ENCODE results near the gene NOP16. TPM values are rescaled to one million over a fixed set of nuclear protein-coding genes. Genes with fewer than 3 reads are reported as not detected.

NOP16 gene, protein sequence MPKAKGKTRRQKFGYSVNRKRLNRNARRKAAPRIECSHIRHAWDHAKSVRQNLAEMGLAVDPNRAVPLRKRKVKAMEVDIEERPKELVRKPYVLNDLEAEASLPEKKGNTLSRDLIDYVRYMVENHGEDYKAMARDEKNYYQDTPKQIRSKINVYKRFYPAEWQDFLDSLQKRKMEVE
- polyA plus RNA-seq (2012; ENCODE audit: insufficient read depth, insufficient read length), result 104 TPM

DNA sequence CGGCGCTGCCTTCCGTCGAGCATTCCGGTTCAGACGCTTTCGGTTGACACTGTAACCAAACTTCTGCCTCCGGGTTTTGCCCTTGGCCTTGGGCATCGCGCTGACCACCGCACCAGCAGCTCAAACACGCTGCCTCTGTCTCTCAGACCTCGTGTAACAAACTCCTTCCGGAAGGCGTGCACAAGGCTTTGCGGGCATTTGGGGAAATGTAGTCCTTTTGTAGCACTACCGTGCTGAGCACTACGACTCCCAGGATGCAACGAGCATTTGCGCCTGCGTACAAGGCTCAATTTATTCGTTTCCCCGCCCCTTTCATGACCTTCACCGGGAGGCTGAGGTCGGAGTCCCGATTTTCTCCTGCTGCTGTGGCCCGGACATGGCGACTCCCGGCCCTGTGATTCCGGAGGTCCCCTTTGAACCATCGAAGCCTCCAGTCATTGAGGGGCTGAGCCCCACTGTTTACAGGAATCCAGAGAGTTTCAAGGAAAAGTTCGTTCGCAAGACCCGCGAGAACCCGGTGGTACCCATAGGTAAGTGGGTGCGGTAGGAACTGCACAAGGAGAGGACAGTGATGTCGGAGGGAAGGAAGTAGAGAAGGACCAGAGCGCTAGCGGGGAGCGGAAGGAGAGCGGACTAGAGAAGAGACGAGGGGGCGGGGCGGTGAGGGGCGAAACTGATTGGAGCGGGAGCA is at the start of gene NOP16, which contains the start of gene HIGD2A:
NOP16 (minus strand) TSS at position 155 of the 691 bp plus-strand sequence; CDS start at position 96, 59 bp downstream.
HIGD2A (plus strand) TSS at position 308 of the 691 bp plus-strand sequence; CDS start at position 377, 69 bp downstream.
- DNase-seq (ENCODE audit: low read depth, low spot score), result peak; percentile 98
- H3K4me3 ChIP-seq (ENCODE audit: low read length), result peak within 1 kb of the TSS; percentile 82

DNA sequence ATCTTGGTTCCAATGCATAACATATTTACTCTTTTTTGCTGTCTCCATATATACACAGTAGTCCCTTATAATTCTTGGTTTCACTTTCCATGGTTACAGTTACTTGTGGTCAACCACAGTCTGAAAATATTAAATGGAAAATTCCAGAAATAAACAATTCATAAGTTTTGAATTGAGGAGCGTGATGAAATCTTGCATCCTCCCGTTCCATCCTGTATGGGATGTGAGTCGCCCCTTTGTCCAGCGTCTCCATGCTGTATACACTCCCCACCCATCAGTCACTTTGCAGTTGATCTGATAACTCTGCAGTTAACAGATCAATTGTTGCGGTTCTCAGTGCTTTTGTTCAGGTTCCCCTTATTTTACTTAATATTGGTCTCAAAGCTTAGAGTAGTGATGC is 48.3 kb upstream of the NOP16 start:
- H3K4me3 ChIP-seq (ENCODE audit: low read length), result peak overlapping the region; percentile 45
- DNase-seq (ENCODE audit: low read depth, low spot score), result peak; percentile 47

DNA sequence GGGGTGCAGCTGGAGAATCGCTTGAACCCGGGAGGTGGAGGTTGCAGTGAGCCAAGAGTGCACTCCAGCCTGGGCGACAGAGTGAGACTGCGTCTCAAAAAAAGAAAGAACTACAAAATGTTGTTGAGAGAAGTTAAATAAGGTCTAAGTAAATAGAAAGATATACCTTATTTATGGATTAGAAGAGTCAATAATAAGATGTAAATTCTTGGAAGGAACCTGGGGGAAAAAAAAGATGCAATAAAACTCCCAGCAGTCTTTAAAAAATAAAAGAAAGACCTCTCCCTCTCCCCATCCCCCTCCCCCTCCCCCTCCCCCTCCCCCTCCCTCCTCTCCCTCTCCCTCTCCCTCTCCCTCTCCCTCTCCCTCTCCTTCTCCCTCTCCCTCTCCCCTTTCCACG is 44.3 kb upstream of the NOP16 start:
- DNase-seq (ENCODE audit: low read depth, low spot score), result no peak
- H3K4me3 ChIP-seq (ENCODE audit: low read length), result no peak overlapping the region

DNA sequence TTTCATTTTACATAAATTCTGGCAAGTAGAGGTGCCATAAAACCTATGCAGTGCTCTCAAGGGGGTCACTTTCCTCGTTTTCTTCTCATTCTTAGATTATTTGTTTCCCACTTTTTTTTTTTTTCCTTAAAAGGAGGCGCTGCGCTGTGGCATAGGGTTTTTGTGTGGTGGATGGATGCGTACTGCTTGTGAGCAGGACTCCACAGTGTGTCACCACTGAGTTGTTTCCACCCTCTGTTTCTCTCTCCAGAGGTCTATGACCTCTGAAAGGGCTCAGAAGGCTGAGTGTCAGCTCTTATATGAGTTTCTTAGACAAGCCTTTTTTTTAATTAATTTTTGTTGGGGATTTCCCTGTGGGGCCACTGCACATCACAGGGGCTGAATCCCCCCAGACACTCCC is 41.6 kb upstream of the NOP16 start:
- H3K4me3 ChIP-seq (ENCODE audit: low read length), result no peak overlapping the region
- no peak for DNase-seq (ENCODE audit: low read depth, low spot score)

DNA sequence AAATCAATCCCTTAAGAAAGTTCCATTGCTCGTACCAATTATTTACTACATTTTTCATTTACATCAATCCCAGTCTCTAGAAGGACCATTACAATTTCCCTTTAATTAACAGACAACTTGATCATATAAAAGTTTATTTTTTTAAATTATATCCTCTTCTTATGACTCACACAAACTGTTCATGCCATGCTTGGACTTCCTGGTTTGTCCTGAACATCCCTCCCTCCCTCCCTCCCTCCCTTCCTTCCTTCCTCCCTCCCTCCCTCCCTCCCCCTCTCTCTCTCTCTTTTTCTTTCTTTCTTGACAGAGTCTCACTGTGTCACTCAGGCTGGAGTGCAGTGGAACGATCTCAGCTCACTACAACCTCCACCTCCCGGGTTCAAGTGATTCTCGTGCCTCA is 39.6 kb upstream of the NOP16 start:
- no peak for DNase-seq (ENCODE audit: low read depth, low spot score)
- H3K4me3 ChIP-seq (ENCODE audit: low read length), result no peak overlapping the region

DNA sequence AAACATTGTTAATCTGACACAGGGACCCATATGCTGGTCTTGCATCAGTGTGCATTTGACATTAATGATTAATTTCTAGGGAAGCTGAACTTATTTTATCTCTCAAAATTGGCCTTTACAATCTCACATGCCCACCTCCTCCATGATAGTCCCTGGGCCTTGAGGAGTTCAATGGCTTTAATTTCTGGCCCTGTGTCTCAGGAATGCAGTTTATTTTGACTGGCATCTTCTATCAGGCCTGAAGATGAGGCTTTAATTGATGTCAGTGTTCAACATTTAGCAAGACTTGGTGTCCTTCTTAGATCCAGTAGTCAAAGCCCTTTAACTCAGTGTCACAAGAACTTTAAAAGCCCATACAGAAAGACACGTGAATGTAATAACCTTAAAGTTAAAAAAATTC is 38.5 kb upstream of the NOP16 start:
- no peak for DNase-seq (ENCODE audit: low read depth, low spot score)
- no peak overlapping the region for H3K4me3 ChIP-seq (ENCODE audit: low read length)

DNA sequence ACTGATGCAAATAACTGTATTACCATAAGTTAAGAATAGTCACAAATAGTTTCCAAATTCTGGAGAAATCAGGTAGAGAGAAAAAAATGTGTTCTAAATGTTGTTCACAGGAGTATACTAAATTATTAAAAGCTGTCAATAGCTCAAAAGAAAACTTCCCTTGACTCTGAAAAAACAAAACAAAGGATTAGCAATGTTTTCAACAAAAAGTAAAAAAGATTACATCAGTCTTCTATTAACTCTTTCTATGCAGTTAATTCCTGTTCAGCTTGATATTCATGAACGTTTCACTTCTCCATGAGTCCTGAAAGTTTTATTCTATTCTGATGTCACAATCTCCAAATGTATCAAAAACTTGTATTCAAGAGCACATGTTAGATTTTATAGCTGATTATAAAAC is 37.4 kb upstream of the NOP16 start:
- no peak for DNase-seq (ENCODE audit: low read depth, low spot score)
- H3K4me3 ChIP-seq (ENCODE audit: low read length), result no peak overlapping the region

DNA sequence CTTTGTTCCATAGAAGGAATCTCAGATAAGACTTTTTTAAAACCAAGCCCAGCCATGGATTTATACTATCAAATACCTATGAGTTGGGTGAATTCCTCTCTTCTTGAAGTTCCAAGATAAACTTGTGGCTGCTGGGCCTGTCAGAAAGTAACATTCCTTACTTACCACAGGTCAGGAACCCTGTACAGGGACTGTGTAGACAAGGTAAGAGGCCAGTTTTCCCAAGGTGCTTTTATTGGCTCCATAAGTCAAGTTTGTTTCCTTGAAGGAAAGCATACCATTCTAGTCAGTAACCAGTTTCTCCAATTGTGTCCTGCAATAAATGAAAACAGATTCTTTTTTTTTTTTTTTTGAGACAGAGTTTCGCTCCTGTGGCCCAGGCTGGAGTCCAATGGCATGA is 36.7 kb upstream of the NOP16 start:
- no peak overlapping the region for H3K4me3 ChIP-seq (ENCODE audit: low read length)
- DNase-seq (ENCODE audit: low read depth, low spot score), result no peak

DNA sequence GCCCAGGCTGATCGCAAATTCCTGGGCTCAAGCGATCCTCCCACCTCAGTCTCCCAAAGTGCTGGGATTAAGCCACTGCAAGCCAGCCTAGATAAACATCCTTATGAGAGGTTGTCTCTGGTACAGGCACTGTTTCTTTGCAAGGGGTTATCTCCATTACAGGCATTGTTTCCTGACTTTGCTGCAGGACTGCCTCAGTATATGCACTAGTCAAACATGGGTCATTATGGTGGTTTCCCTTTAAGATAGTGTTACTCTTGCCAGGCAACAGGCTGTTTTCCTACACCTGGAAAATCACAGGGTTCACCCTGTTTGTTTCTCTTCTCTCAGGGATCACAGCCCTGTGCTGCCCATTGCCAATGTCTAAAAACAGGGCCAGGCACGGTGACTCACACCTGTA is 35.8 kb upstream of the NOP16 start:
- no peak for DNase-seq (ENCODE audit: low read depth, low spot score)
- no peak overlapping the region for H3K4me3 ChIP-seq (ENCODE audit: low read length)

DNA sequence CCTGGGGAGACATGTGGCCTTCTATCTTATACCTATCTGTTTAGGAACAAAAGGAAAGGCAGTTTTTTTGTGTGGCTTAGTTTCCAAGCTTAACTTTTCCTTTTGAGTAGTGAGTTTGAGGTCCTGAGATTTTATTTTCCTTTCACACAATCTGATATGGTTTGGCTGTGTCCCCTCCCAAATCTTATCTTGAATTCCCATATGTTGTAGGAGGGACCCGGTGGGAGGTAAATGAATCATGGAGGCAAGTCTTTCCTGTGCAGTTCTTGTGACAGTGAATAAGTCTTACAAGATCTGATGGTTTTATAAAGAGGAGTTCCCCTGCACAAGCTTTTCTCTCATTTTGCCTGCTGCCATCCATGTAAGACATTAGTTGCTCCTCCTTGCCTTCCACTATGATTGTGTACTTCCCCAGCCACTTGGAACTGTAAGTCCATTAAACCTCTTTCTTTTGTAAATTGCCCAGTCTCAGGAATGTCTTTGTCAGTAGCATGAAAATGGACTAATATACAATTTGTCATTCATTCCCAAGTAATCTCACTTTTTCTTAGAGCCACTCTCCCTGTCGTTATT is 32.7 kb upstream of the NOP16 start:
- DNase-seq (ENCODE audit: low read depth, low spot score), result no peak
- H3K4me3 ChIP-seq (ENCODE audit: low read length), result no peak overlapping the region

DNA sequence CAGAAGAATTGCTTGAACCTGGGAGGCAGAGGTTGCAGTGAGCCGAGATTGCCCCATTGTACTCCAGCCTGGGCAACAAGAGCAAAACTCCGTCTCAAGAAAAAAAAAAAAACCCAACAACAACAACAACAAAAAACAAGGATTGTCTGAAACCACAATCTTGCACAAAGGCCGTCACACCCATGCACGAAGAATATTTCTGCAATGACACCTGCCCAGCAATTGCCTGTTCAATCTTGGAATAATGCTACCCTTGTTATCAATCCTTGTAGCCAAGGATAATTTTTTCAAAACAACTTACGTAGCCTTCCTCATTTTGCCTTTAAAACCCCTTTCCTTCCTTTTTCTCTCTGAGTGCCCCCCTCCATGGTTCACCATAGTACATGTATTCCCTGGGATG is 31.7 kb upstream of the NOP16 start:
- no peak overlapping the region for H3K4me3 ChIP-seq (ENCODE audit: low read length)
- no peak for DNase-seq (ENCODE audit: low read depth, low spot score)

DNA sequence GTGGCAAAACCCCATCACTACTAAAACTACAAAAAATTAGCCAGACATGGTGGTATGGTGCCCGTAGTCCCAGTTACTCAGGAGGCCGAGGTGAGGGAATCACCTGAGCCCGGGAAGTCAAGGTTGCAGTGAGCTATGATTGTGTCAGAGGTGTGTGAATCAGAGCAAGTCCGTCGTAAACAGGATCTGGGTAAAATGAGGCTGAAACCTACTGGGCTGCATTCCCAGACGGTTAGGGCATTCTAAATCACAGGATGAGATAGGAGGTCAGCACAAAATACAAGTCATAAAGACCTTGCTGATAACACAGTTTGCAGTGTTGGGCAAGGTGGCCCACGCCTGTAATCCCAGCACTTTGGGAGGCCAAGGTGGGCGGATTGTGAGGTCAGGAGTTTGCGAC is 29.9 kb upstream of the NOP16 start:
- no peak overlapping the region for H3K4me3 ChIP-seq (ENCODE audit: low read length)
- no peak for DNase-seq (ENCODE audit: low read depth, low spot score)

DNA sequence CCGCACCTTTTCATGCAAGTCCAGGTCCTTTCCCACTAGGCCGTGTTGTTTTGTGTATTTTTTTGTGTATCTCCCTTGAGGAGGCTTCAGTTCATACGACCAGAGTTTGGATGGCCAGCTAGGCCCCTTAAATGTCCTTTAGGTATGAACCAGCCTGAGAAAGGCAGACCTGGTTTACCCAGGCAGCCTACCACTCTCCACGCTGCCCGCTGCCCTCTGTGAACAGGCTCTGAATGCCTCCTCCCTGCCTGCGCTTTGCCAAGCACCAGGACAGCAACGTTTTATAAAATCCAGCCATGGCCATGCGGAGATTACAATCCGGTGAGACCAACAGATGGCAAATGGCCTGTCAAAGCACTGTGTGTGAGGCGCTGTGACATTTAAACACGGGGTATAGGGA is 28.6 kb upstream of the NOP16 start:
- no peak for DNase-seq (ENCODE audit: low read depth, low spot score)

DNA sequence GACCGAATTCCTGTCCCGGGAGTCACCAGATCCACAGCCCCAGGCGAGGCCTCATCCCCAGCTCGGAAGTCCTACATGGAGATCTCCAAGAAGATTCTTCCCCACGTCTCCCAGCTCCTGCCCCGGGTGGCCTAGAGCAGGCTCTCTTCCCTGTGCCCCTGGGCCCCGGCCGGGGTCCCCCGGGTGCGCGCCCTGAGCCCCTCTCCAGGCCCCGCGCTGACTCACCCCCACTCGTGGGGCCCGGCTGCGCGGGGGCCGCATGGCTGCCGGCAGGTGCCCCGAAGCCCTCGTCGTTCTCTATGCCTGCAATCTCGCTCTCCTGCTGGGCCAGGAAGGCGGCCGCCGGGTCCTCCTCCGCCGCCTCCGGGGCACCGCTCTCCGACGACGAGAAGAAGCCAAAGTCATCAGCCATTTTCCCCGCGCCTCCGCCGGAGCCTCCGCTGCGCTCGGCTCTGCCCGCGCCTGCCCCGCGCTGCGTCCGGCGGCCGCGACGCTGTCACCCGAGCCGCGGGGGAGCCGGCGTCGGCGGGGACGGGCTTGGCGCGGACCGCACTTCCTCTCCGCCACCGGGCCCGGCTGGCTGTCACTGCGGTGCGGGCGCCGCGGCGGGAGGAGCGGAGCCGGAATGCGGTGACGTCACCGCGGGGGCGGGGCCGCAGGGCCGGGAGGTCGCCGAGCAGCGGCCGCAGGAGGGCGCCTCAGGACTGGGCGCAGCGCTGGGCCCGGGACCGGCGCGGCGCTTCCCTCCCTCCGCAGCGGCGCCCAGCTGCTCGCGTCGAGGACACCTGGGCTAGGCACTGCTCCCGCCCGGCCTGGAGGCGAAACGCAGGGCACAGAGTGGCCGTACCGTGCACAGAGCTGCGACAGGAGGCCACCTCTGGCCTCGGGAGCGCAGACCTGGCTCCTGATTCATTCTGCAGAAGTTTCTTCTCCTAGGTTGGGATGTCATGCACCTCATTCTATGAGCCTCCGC is 27.8 kb upstream of the NOP16 start, which contains the start of gene CLTB:
CLTB (minus strand) TSS at position 588 of the 973 bp plus-strand sequence; CDS start at position 412, 176 bp downstream.
- peak within 1 kb of the TSS; percentile 64 for H3K4me3 ChIP-seq (ENCODE audit: low read length)
- peak; percentile 71 for DNase-seq (ENCODE audit: low read depth, low spot score)

More for the DNA sequence above, 28.6 kb upstream of the NOP16 start:
- peak overlapping the region; percentile 36 for H3K4me3 ChIP-seq (ENCODE audit: low read length)

DNA sequence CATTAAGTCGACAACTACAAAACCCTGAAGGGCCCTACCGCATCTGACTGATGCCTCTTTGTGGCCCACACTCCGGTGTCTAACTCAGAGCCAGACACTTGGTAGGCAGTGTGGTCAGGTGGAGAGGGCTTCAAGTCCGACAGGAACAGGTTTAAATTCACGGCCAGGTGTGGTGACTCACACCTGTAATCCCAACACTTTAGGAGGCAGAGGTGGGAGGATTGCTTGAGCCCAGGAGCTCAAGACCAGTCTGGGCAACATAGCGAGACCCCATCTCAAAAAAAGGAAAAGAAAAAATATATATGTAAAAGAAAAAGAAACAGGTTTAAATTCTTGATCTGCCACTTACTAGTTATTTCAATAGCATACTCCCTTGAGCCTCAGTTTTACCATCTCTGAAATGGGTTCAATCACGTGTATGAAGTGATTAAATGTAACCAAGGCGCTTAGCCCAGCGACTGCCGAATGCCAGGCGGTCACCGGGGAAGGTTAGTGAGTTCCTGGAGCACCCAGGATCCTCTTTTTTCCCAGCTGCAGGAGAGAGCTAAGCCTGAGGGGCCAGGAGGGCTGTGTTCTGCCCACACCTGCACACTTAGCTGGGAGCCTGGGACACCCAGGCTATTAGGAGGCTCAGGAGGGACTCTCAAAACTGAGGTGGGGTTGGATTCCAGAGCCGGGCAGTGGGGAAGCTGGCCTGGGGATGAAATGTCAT is 27.0 kb upstream of the NOP16 start:
- no peak for DNase-seq (ENCODE audit: low read depth, low spot score)
- peak overlapping the region; percentile 64 for H3K4me3 ChIP-seq (ENCODE audit: low read length)

DNA sequence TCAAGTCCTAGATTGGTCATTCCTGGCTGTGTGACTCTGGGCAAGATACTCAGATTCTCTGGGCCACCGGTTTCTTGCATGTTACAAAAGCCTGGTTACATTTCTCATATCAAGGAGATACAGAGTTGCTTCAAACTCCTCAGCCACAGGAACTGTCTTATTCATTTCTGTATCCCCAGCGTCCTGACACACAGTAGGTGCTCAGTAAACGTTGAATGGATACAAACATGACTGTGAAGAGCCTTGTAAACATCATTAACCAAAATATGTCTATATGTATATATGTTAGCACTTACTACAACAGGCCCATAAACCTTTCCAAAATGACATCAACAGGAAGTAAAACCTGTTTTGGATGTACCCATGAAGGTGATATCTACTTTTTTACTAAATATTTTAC is 26.3 kb upstream of the NOP16 start:
- no peak for DNase-seq (ENCODE audit: low read depth, low spot score)
- H3K4me3 ChIP-seq (ENCODE audit: low read length), result no peak overlapping the region

DNA sequence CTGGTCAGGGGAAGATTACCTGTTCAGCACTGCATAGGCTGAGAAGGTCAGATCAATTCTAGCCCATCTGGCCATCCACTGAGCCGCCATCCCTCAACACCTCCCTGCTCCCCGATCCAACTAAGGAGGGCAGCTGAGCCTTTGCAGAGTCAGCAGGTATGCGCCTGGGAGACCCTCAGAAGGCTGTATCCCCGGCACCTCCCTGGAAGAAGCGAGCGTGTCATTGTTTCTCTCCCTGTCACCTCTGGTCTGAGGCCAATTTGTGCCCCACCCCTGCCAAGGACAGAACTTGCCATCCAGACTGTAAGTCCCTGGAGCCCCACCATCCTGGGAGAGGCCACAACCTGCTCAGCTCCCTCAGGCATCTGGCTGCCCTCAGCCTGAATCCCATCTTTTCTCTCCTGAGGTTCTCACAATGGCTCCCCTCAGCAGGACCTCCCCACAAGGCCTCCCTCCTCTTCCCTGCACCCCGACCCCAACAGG is 25.4 kb upstream of the NOP16 start:
- DNase-seq (ENCODE audit: low read depth, low spot score), result no peak
- H3K4me3 ChIP-seq (ENCODE audit: low read length), result no peak overlapping the region

DNA sequence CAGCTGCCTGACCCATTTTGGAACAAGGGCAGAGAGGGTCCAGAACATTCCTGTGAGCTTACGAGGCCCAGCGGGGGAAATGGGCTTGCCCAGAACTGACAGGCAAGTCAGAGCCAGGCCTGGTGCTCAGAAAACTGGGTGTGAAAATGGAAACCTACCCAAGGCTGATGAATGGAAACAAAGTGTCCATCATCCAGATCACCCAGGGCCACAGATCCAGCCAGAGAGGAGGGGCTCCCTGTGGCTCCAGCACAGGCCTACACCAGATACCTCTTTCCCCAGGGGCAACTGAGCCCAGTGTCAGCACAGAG is 24.8 kb upstream of the NOP16 start:
- DNase-seq (ENCODE audit: low read depth, low spot score), result no peak
- no peak overlapping the region for H3K4me3 ChIP-seq (ENCODE audit: low read length)
